ENCODE data around the gene OR1K1.

- TF ChIP-seq POLR2A (IDR thresholded peaks at IDR 0.05), result no peak
- no peak for TF ChIP-seq CTCF (IDR thresholded peaks at IDR 0.05)
These were observed 10.5 kb upstream of the OR1K1 start for GRCh38 chr9:122789256-122790046.

Data from breast epithelium (tissue), 3 donors.